ENCODE data around the gene LMOD1. TPM values are rescaled to one million over a fixed set of nuclear protein-coding genes. Genes with fewer than 3 reads are reported as not detected.

Gene LMOD1
- total RNA-seq, 1 experiment from 2014 or later, result 2.5 TPM

Other genes with a start within 250 kb of the LMOD1 start
- 22.9 and 32.7 TPM in 2 replicates for gene IPO9, start 117.4 kb downstream of the LMOD1 start, total RNA-seq (2014; rRNA removed; shearing (Covaris generic))
- gene SHISA4, start 57.6 kb downstream of the LMOD1 start, total RNA-seq (2014; rRNA removed; shearing (Covaris generic)), result 0.31 and 4.2 TPM in 2 replicates
- gene TIMM17A, start 9.0 kb upstream of the LMOD1 start, total RNA-seq (2014; rRNA removed; shearing (Covaris generic)), result 71.1 and 85.0 TPM in 2 replicates
- gene RNPEP, start 36.1 kb upstream of the LMOD1 start, total RNA-seq (2014; rRNA removed; shearing (Covaris generic)), result 60.2 and 79.5 TPM in 2 replicates
- gene ELF3, start 64.0 kb upstream of the LMOD1 start, total RNA-seq (2014; rRNA removed; shearing (Covaris generic)), result 3.4 and 3.8 TPM in 2 replicates
- not detected in 2 replicates for gene GPR37L1, start 176.4 kb upstream of the LMOD1 start, total RNA-seq (2014; rRNA removed; shearing (Covaris generic))
- 15.1 and 17.0 TPM in 2 replicates for gene ARL8A, start 198.2 kb upstream of the LMOD1 start, total RNA-seq (2014; rRNA removed; shearing (Covaris generic))
- gene PTPN7, start 214.1 kb upstream of the LMOD1 start, total RNA-seq (2014; rRNA removed; shearing (Covaris generic)), result not detected in 2 replicates
- not detected in 2 replicates for gene LGR6, start 247.3 kb upstream of the LMOD1 start, total RNA-seq (2014; rRNA removed; shearing (Covaris generic))

All from G401 (cell line).